ENCODE measurements around the gene RGS3. TPM values are rescaled to one million over a fixed set of nuclear protein-coding genes. Genes with fewer than 3 reads are reported as not detected.

RGS3 gene
- total RNA-seq, 1 experiment from 2014 or later = 39.4 TPM

DNA sequence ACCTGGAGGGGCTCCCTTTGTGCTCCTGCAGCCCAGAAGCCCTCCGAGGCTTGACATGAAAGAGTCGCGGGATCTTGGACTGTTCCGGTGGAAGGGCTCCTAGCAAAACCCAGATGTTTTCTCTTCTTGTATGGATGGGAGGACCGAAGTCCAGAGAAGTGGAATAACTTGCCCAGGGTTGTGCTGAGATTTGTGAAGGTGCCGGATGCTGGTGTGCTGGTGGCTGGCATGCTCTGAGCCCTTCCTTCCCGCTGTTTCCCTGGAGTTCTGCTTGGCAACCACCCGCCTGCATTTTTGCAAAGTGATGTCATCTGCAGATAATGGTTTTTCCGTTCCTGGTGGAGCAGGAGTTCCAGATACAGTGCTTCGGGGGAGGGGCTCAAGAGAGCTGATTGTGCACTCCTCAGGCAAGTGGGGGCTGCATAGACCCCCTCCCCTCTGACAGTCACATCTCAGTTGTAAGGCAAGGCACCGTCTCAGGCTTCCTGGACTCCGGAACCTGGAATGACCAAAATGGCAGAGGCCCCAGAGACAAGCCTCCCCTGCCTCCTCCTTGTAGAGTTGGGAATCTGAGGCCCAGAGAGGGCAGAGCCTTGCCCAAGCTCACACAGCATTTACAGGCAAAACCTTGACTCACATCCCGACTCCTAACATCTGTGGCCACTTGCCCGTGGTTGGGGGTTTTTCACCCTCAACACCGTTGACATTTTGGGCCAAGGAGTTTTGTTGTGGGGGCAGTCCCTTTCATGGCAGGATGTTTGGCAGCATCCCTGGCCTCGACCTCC is 157.0 kb downstream of the RGS3 start (continued):
- TF ChIP-seq ELF1 (IDR thresholded peaks at IDR 0.05; ENCODE audit: borderline replicate concordance, low read depth) (no peak), ZFX (IDR thresholded peaks at IDR 0.05) (no peak), YY1 (IDR thresholded peaks at IDR 0.05; ENCODE audit: extremely low read depth, insufficient replicate concordance, low read depth, low read length) (no peak), FOSL1 (IDR thresholded peaks at IDR 0.05; ENCODE audit: low read depth) (peak; percentile 72)

DNA sequence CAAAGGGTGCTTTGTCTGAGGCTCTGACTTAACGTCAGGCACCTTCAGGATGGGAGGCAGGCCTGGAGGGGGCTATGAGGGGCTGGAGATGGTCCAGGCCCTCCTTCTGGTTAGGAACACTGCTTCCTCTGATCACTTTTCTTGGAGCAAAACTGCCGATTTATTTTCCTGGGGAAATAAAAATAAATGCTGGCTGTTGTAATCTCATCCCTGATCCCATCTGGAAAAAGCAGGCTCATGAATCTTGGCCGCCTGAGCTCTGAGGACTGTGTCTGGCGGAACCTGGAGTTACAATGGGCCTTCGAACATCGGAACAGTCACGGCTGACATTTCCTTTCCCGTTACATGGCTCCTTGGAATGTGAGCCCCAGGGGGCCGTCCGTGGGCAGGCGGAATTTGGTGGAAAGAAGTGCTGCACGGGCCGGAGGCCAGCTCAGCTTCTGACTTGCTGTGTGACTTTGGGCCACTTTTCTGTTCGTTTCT is 157.8 kb downstream of the RGS3 start:
- peaks cover 40 to 47% of the 10 kb centered on the region in 2 experiments for H3K4me1 ChIP-seq (ENCODE audit: control insufficient read depth in 1 of 2, insufficient read depth in 2 of 2, low read length in 2 of 2)

More for the DNA sequence above, 157.8 kb downstream of the RGS3 start:
- ChIA-PET RAD21 (ENCODE audit: low non-redundant PET in 1 of 2, low total read pairs in 2 of 2, uncharacterized antibody in 2 of 2, unreplicated experiment in 2 of 2) (interaction anchor here in 1 of 2 experiments (2.0 kb wide), 1 partner anchor 34 kb away, joined by 4 read pairs; no protein-coding TSS in a partner anchor), CTCF (interaction anchor here (2.0 kb wide), 1 partner anchor 34 kb away, joined by 11 read pairs; no protein-coding TSS in a partner anchor), POLR2A (no interaction called here)
- TF ChIP-seq CBX3 (IDR thresholded peaks at IDR 0.05; ENCODE audit: low read depth) (no peak), JUND (IDR thresholded peaks at IDR 0.05) (no peak)
- TF ChIP-seq, protein P1, sequence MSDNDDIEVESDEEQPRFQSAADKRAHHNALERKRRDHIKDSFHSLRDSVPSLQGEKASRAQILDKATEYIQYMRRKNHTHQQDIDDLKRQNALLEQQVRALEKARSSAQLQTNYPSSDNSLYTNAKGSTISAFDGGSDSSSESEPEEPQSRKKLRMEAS (IDR thresholded peaks at IDR 0.05) = no peak
- H3K9me2 ChIP-seq (ENCODE audit: insufficient read depth) = no peaks in the 10 kb centered on the region
- peak overlapping the region; percentile 81 for H2AFZ ChIP-seq (ENCODE audit: low read depth, low read length, poor library complexity, severe bottlenecking)
- H3K27ac ChIP-seq (ENCODE audit: low read depth, low read length) = peak overlapping the region; percentile 55
- peak overlapping the region; percentile 49 for H3K9ac ChIP-seq (ENCODE audit: low read length)
- BruUV-seq (replicated peaks) = no TSS peak
- intact Hi-C loops (cut with micrococcal nuclease) = no loop called here
- H3K9me3 ChIP-seq (ENCODE audit: control insufficient read depth in 1 of 2, insufficient read depth in 1 of 2, low read depth in 1 of 2, low read length in 2 of 2) = no peaks in the 10 kb centered on the region
- H3K27me3 ChIP-seq (ENCODE audit: insufficient read depth, low read length) = no peaks in the 10 kb centered on the region
- no peaks in the 10 kb centered on the region for H3K79me2 ChIP-seq (ENCODE audit: insufficient read depth, low read length)
- H3K4me2 ChIP-seq (ENCODE audit: low read length) = peak overlapping the region; percentile 87
- no peaks in the 10 kb centered on the region for H3K36me3 ChIP-seq (ENCODE audit: control insufficient read depth in 1 of 2, insufficient read depth in 2 of 2, low read length in 2 of 2)
- peak overlapping the region in 1 of 2 experiments; percentile 47; a peak in 2 of 4 replicates for H3K4me3 ChIP-seq (replicated peaks in 1 of 2; ENCODE audit: low read depth in 1 of 2, low read length in 2 of 2)
- DNase-seq (ENCODE audit: low read depth, low spot score) (no peak), ATAC-seq (no peak)
- no peaks in the 10 kb centered on the region for H4K20me1 ChIP-seq (ENCODE audit: insufficient read depth)
